Keratinocyte (primary cell): Measurements from ENCODE around the gene USE1. TPM values are rescaled to one million over a fixed set of nuclear protein-coding genes. Genes with fewer than 3 reads are reported as not detected.

Source experiments
- DNase-seq: peaks from one replicate; pipeline ENCODE4 v3.0.0-alpha.2; 2011; ENCODE audit warnings: low read depth, missing footprints, low spot score
- FAIRE-seq: peaks from 2 replicates; lab custom pipeline; 2011; peaks lifted over from hg19 to GRCh38; lab: Jason Lieb, UNC
- H2AFZ ChIP-seq: 2 replicates; pipeline ENCODE4 v1.6.0; 2012; ENCODE audit warnings: low read length, control low read depth, inconsistent platforms; ENCODE audit not compliant: control insufficient read depth
- H3K27ac ChIP-seq: 2 replicates; pipeline ENCODE4 v1.5.1; 2011; ENCODE audit warnings: low read length; ENCODE audit not compliant: control insufficient read depth, insufficient read depth
- H3K27me3 ChIP-seq: 3 replicates; pipeline ENCODE4 v1.6.0; 2011; ENCODE audit warnings: low read length; ENCODE audit not compliant: control insufficient read depth, insufficient read depth; ENCODE audit errors: extremely low read depth
- H3K36me3 ChIP-seq, 2 experiments: 2 replicates in 1 of 2; 3 replicates in 1 of 2; pipeline ENCODE4 v1.5.1; 2011; ENCODE audit warnings: low read length in 2 of 2, mild to moderate bottlenecking in 1 of 2; ENCODE audit not compliant: control insufficient read depth in 2 of 2, insufficient read depth in 2 of 2; ENCODE audit errors: extremely low read depth in 1 of 2
- H3K4me1 ChIP-seq: 3 replicates; pipeline ENCODE4 v1.5.1; 2011; ENCODE audit warnings: low read length; ENCODE audit not compliant: control insufficient read depth, insufficient read depth; ENCODE audit errors: extremely low read depth
- H3K4me2 ChIP-seq: 3 replicates; pipeline ENCODE4 v1.6.0; 2011; ENCODE audit warnings: low read depth, low read length; ENCODE audit not compliant: control insufficient read depth, insufficient read depth; ENCODE audit errors: extremely low read depth
- H3K4me3 ChIP-seq, 3 experiments: fragments of 200-600 bp in 1 of 3; sonication (generic) in 1 of 3; 2 replicates in 2 of 3; 3 replicates in 1 of 3; pipeline ENCODE4 v1.5.1; 2011 to 2016; ENCODE audit warnings: low read length in 3 of 3, mild to moderate bottlenecking in 3 of 3, control low read depth in 2 of 3, inconsistent platforms in 1 of 3, low read depth in 1 of 3, mixed read lengths in 1 of 3, mixed run types in 1 of 3, moderate library complexity in 1 of 3; ENCODE audit not compliant: control insufficient read depth in 2 of 3, insufficient read depth in 2 of 3; ENCODE audit errors: extremely low read depth in 1 of 3
- H3K79me2 ChIP-seq: 2 replicates; pipeline ENCODE4 v1.6.0; 2012; ENCODE audit warnings: low read length; ENCODE audit not compliant: control insufficient read depth, insufficient read depth
- H3K9ac ChIP-seq: 3 replicates; pipeline ENCODE4 v1.6.0; 2011; ENCODE audit warnings: low read length; ENCODE audit not compliant: control insufficient read depth, insufficient read depth; ENCODE audit errors: extremely low read depth
- H3K9me1 ChIP-seq: 3 replicates; pipeline ENCODE4 v1.6.0; 2011; ENCODE audit warnings: low read length; ENCODE audit not compliant: control insufficient read depth, insufficient read depth; ENCODE audit errors: extremely low read depth
- H3K9me3 ChIP-seq: 2 replicates; pipeline ENCODE4 v1.5.1; 2012; ENCODE audit warnings: low read depth, low read length; ENCODE audit not compliant: control insufficient read depth
- H4K20me1 ChIP-seq: 3 replicates; pipeline ENCODE4 v1.6.0; 2011; ENCODE audit warnings: low read length; ENCODE audit not compliant: control insufficient read depth, insufficient read depth; ENCODE audit errors: extremely low read depth
- EZH2 ChIP-seq: IDR thresholded peaks from one replicate; pipeline ENCODE4 v1.6.1; 2012; ENCODE audit warnings: inconsistent platforms, mild to moderate bottlenecking, low read length, moderate library complexity
- dilution Hi-C: fragments of 300-500 bp; cut with MboI; formaldehyde crosslinking; loops from one replicate; pipeline ENCODE4 v1.7.0; 2020; ENCODE audit warnings: low sequenced_read_pairs; ENCODE audit not compliant: extremely low pct_ligation_motif_present
- polyA plus RNA-seq, 5 experiments: library from polyadenylated mRNA; depleted of rRNA in 3 of 5; stranded (reverse) in 3 of 5; stranded (forward) in 1 of 5; unstranded in 1 of 5; fragments of >200 nt; gene quantifications; 1 replicate in 1 of 5; 2 replicates in 3 of 5; 3 replicates in 1 of 5; pipeline versions ENCODE4 v1.2.1 to v1.2.3, GENCODE V29; 2011 to 2012; ENCODE audit warnings: missing spikeins in 2 of 5, low read depth in 1 of 5, low replicate concordance in 1 of 5
- TF ChIP-seq, protein P1 (sequence below), 3 experiments: IDR thresholded peaks in 1 of 3; conservative IDR thresholded peaks in 1 of 3; optimal IDR thresholded peaks in 1 of 3; 2 replicates in 2 of 3; 3 replicates in 1 of 3; pipeline versions ENCODE3 to v1.5.1; 2011; ENCODE audit warnings: low read length in 3 of 3, mild to moderate bottlenecking in 3 of 3, moderate library complexity in 2 of 3, control low read depth in 1 of 3, inconsistent platforms in 1 of 3; ENCODE audit not compliant: insufficient read depth in 2 of 3; ENCODE audit errors: extremely low read depth in 1 of 3

The USE1 gene
- polyA plus RNA-seq, 1 donor (not counting 4 experiments of a cell fraction or from before 2014, with no cell fraction given) = 18.0 TPM

DNA sequence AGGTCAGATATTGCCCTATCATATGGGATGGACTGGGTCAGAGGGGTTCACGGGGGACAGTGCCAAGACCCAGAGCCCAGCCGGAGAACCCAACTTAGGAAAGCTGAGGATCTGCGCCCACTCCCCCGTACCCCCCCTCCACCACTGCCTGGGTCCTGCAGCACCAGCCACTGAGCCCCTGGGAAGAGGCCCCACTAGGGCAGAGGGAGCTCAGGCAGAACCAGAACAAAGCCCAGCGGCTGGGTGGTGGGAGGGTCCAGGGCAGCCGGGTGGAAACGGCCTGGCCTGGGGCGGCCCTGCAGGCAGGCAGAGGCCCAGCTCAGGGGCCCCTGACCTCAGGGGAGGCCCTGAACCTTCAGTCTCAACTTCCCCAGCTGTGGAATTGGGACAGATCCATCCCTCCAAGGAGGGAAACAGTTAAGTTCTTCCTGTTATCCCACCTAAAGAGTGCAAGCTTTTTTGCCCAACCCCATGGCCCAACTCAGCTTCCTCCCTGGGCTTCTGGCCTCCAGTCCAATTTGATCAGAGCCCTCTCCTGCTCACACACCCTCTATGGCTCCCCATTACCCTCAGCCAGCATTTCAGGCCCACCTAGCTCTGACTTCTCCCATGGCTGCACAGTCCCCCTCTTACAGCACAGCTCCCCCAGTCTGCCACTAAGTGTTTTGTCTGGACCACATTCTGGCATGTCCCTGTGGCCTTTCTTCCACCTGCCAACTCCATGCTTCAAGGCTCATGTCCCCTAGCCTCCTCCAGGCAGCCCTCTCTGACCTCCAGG is 27.5 kb downstream of the USE1 start:
- Histone ChIP-seq H3K4me3 (peak overlapping the region in 1 of 3 experiments; percentile 1), H3K9me1 (no peaks in the 10 kb centered on the region), H3K27ac (no peak overlapping the region), H3K36me3 (peaks cover 3 to 7% of the 10 kb centered on the region in 2 experiments), H3K9me3 (no peaks in the 10 kb centered on the region), H3K9ac (no peak overlapping the region), H3K79me2 (peaks cover 40% of the 10 kb centered on the region), H4K20me1 (no peaks in the 10 kb centered on the region), H2AFZ (no peak overlapping the region), H3K4me1 (peaks cover 16% of the 10 kb centered on the region), H3K27me3 (no peaks in the 10 kb centered on the region), H3K4me2 (no peak overlapping the region)
- TF ChIP-seq EZH2 = no peak
- TF ChIP-seq, protein P1, sequence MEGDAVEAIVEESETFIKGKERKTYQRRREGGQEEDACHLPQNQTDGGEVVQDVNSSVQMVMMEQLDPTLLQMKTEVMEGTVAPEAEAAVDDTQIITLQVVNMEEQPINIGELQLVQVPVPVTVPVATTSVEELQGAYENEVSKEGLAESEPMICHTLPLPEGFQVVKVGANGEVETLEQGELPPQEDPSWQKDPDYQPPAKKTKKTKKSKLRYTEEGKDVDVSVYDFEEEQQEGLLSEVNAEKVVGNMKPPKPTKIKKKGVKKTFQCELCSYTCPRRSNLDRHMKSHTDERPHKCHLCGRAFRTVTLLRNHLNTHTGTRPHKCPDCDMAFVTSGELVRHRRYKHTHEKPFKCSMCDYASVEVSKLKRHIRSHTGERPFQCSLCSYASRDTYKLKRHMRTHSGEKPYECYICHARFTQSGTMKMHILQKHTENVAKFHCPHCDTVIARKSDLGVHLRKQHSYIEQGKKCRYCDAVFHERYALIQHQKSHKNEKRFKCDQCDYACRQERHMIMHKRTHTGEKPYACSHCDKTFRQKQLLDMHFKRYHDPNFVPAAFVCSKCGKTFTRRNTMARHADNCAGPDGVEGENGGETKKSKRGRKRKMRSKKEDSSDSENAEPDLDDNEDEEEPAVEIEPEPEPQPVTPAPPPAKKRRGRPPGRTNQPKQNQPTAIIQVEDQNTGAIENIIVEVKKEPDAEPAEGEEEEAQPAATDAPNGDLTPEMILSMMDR (optimal IDR thresholded peaks at IDR 0.05 in 1 of 3, IDR thresholded peaks at IDR 0.05 in 1 of 3, conservative IDR thresholded peaks at IDR 0.05 in 1 of 3; ENCODE audit: extremely low read depth in 1 of 3, insufficient read depth in 2 of 3, low read length in 3 of 3) = no peak
- no peak for FAIRE-seq
- dilution Hi-C loops = no loop called here
- DNase-seq = no peak

DNA sequence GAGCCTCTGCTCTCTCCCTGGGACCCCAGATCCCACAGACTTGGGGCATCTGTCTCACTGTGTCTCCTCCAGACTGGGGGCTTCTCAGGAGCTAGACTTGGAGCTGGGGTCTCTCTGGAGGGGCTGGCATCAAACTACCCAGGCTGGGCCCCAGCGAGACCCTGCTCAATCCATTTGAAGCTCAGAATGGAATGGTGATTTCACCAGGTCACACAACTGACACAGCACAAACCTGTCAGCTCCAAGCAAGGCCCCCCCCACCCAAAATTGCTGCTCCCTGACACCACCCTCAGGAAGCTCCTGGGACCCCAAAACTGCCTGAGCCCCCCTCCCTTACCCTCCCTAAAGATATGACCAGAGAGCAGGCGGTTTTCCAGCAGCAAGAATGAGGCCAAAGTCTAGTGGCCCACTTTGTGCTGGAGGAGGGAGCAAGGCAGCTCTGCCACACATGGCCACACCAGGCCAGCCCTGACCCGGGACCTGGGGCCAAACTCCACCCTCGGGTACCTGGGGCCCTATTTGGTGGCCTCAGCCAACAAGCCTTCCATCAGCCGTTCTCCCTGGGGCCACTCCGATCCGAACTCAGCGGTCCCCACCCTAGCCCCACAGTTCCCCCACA is 28.2 kb downstream of the USE1 start:
- no peaks in the 10 kb centered on the region for H4K20me1 ChIP-seq
- H2AFZ ChIP-seq = no peak overlapping the region
- no peaks in the 10 kb centered on the region for H3K9me1 ChIP-seq
- no peak overlapping the region for H3K27ac ChIP-seq
- H3K9ac ChIP-seq = peak overlapping the region; percentile 73
- H3K4me1 ChIP-seq = peaks cover 23% of the 10 kb centered on the region
- H3K4me3 ChIP-seq = peak overlapping the region; percentile 82 to 92 (median 86)
- peaks cover 40% of the 10 kb centered on the region for H3K79me2 ChIP-seq
- no peaks in the 10 kb centered on the region for H3K27me3 ChIP-seq
- FAIRE-seq (no peak), DNase-seq (no peak)
- peaks cover 0 to 3% of the 10 kb centered on the region in 2 experiments for H3K36me3 ChIP-seq
- TF ChIP-seq, protein P1 (optimal IDR thresholded peaks at IDR 0.05 in 1 of 3, IDR thresholded peaks at IDR 0.05 in 1 of 3, conservative IDR thresholded peaks at IDR 0.05 in 1 of 3; ENCODE audit: extremely low read depth in 1 of 3, insufficient read depth in 2 of 3, low read length in 3 of 3) = no peak
- TF ChIP-seq EZH2 = no peak
- dilution Hi-C loops = no loop called here
- peak overlapping the region; percentile 70 for H3K4me2 ChIP-seq
- no peaks in the 10 kb centered on the region for H3K9me3 ChIP-seq
